SJCRH30 (cell line): ENCODE results near the gene KCNJ14. TPM values are rescaled to one million over a fixed set of nuclear protein-coding genes. Genes with fewer than 3 reads are reported as not detected.
A peak's percentile ranks its signal among the peaks of the same experiment; 100 is the strongest.

ENCODE experiments used
- DNase-seq, 2 experiments: peaks; one replicate each; pipeline ENCODE4 v3.0.0-alpha.2; 2015 to 2020
- H3K27ac ChIP-seq: fragments of 250-450 bp; sonication (Bioruptor Pico); 2 replicates; pipeline ENCODE4 v1.5.1; 2020; ENCODE audit warnings: mild to moderate bottlenecking, moderate library complexity
- H3K27me3 ChIP-seq: fragments of 250-450 bp; sonication (Bioruptor Pico); 2 replicates; pipeline ENCODE4 v1.5.1; 2020; ENCODE audit warnings: mild to moderate bottlenecking, moderate library complexity
- H3K36me3 ChIP-seq: fragments of 250-450 bp; sonication (Bioruptor Pico); 2 replicates; pipeline ENCODE4 v1.5.1; 2020; ENCODE audit warnings: mild to moderate bottlenecking, moderate library complexity
- H3K4me1 ChIP-seq: fragments of 250-450 bp; sonication (Bioruptor Pico); 2 replicates; pipeline ENCODE4 v1.5.1; 2020; ENCODE audit warnings: mild to moderate bottlenecking, moderate library complexity
- H3K4me3 ChIP-seq: fragments of 250-450 bp; sonication (Bioruptor Pico); 2 replicates; pipeline ENCODE4 v1.5.1; 2020; ENCODE audit warnings: mild to moderate bottlenecking, moderate library complexity
- H3K9me3 ChIP-seq: fragments of 250-450 bp; sonication (Bioruptor Pico); replicated peaks from 2 replicates; pipeline ENCODE4 v1.5.1; 2020; ENCODE audit warnings: mild to moderate bottlenecking, moderate library complexity
- total RNA-seq: library from RNA; depleted of rRNA; stranded (reverse); fragments of >200 nt; shearing (Covaris generic); gene quantifications from 2 replicates; pipeline ENCODE4 v1.2.3, GENCODE V29; 2014

KCNJ14 gene
- total RNA-seq, 1 experiment from 2014 or later = 0.57 TPM

DNA sequence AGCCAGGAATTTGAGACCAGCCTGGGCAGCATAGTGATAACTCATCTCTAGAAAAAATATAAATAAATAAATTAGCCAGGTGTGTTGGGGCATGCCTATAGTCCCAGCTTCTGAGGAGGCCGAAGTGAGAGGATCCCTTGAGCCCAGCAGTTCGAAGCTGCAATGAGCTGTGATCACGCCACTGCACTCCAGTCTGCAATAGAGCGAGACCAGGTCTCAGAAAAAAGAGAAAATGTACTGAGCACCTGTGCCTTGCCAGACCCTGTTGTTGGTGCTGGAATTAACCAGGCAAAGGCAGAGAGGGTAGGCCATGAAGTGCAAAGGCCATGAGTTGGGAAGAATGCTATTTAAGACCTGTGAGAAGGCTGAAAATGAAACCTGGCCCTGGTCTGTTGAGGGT, 16.5 kb downstream of the KCNJ14 start:
- Histone ChIP-seq H3K4me1 (no peaks in the 10 kb centered on the region), H3K4me3 (no peak overlapping the region), H3K27ac (no peak overlapping the region), H3K27me3 (no peaks in the 10 kb centered on the region), H3K9me3 (no peaks in the 10 kb centered on the region), H3K36me3 (peaks cover 45% of the 10 kb centered on the region)
- no peak for DNase-seq

- no peaks in the 10 kb centered on the region for H3K9me3 ChIP-seq
- H3K4me3 ChIP-seq = no peak overlapping the region
- H3K27ac ChIP-seq = no peak overlapping the region
- H3K36me3 ChIP-seq = peaks cover 61% of the 10 kb centered on the region
- DNase-seq = no peak
- H3K27me3 ChIP-seq = no peaks in the 10 kb centered on the region
- H3K4me1 ChIP-seq = no peaks in the 10 kb centered on the region
These were observed 18.0 kb downstream of the KCNJ14 start for GRCh38 chr19:48473161-48473966.

- Histone ChIP-seq H3K4me3 (no peak overlapping the region), H3K27ac (no peak overlapping the region), H3K36me3 (peaks cover 63% of the 10 kb centered on the region), H3K9me3 (no peaks in the 10 kb centered on the region), H3K4me1 (no peaks in the 10 kb centered on the region), H3K27me3 (no peaks in the 10 kb centered on the region)
- DNase-seq = no peak
These were observed 18.8 kb downstream of the KCNJ14 start for GRCh38 chr19:48474084-48474592.

DNA sequence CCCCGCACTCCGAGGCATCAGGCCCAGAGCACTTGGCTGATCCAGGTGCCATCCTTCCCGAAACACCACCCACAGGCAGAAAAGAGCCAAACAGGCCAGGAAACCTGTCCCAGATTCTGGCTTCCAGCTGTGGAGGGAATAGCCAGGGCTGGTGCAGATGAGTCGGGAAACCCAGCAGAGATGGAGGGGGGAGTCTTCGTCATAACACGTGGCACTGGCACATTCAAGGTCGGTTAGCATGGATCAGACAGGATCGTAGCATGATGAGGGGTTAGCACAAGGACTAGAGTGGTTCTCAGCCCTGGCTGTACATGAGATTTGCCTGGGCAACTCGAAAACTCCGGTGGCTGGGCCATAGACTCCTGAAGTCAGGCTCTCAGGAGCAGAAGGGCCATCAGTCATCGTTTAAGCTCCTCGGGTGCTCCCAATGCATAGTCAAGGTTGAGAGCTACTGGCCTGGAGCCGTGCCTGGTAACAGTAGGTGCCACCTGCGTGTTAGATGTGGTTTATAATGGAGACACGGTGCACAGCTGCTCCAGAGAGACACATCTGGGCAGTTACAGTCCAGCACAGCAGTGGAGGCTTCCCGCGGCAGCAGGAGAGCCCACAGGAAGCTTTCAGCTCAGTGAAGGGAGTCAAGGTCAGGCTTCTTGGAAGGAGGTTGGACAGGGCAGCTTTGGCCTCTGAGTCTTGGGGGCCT, 20.1 kb downstream of the KCNJ14 start:
- DNase-seq = no peak
- H3K4me1 ChIP-seq = no peaks in the 10 kb centered on the region
- no peak overlapping the region for H3K4me3 ChIP-seq
- H3K27me3 ChIP-seq = no peaks in the 10 kb centered on the region
- peaks cover 68% of the 10 kb centered on the region for H3K36me3 ChIP-seq
- no peaks in the 10 kb centered on the region for H3K9me3 ChIP-seq
- H3K27ac ChIP-seq = no peak overlapping the region

- Histone ChIP-seq H3K27me3 (no peaks in the 10 kb centered on the region), H3K36me3 (peaks cover 66% of the 10 kb centered on the region), H3K27ac (no peak overlapping the region), H3K4me1 (no peaks in the 10 kb centered on the region), H3K9me3 (no peaks in the 10 kb centered on the region), H3K4me3 (no peak overlapping the region)
- no peak for DNase-seq
These were observed 20.8 kb downstream of the KCNJ14 start for GRCh38 chr19:48476176-48476575.

GRCh38 chr19:48477067-48477685, 21.8 kb downstream of the KCNJ14 start:
- Histone ChIP-seq H3K36me3 (peaks cover 59% of the 10 kb centered on the region), H3K4me3 (no peak overlapping the region), H3K9me3 (no peaks in the 10 kb centered on the region), H3K4me1 (peaks cover 9% of the 10 kb centered on the region), H3K27ac (no peak overlapping the region), H3K27me3 (no peaks in the 10 kb centered on the region)
- DNase-seq = no peak

- no peak for DNase-seq
- H3K9me3 ChIP-seq = no peaks in the 10 kb centered on the region
- no peak overlapping the region for H3K27ac ChIP-seq
- H3K36me3 ChIP-seq = peaks cover 59% of the 10 kb centered on the region
- peaks cover 11% of the 10 kb centered on the region for H3K4me1 ChIP-seq
- H3K27me3 ChIP-seq = no peaks in the 10 kb centered on the region
- H3K4me3 ChIP-seq = no peak overlapping the region
These were observed 22.4 kb downstream of the KCNJ14 start for GRCh38 chr19:48477698-48478338.

DNA sequence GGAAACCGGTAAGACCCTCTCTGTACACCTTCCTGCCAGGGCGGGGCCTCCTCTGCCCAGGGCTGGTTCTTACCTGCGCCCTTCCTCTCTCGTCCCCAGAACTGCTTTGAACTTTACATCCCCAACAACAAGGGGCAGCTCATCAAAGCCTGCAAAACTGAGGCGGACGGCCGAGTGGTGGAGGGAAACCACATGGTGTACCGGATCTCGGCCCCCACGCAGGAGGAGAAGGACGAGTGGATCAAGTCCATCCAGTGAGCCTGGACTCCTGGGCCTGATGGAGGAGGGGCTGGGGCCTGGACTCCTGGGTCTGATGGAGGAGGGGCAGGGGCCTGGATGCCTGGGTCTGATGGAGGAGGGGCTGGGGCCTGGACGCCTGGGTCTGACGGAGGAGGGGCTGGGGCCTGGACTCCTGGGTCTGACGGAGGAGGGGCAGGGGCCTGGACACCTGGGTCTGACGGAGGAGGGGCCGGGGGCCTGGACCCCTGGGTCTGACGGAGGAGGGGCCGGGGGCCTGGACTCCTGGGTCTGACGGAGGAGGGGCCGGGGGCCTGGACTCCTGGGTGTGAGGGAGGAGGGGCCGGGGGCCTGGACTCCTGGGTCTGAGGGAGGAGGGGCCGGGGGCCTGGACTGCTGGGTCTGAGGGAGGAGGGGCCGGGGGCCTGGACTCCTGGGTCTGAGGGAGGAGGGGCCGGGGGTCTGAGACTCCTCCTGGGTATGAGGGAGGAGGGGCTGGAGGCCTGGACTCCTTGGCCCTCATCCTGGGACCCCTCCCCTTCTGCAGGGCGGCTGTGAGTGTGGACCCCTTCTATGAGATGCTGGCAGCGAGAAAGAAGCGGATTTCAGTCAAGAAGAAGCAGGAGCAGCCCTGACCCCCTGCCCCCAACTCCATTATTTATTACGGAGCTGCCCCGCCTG, 23.2 kb downstream of the KCNJ14 start:
- Histone ChIP-seq H3K27me3 (no peaks in the 10 kb centered on the region), H3K9me3 (no peaks in the 10 kb centered on the region), H3K4me3 (no peak overlapping the region), H3K27ac (no peak overlapping the region), H3K4me1 (peaks cover 11% of the 10 kb centered on the region), H3K36me3 (peaks cover 53% of the 10 kb centered on the region)
- no peak for DNase-seq

GRCh38 chr19:48479686-48480085, 24.3 kb downstream of the KCNJ14 start:
- DNase-seq = no peak
- Histone ChIP-seq H3K4me3 (no peak overlapping the region), H3K27me3 (no peaks in the 10 kb centered on the region), H3K4me1 (peaks cover 11% of the 10 kb centered on the region), H3K27ac (no peak overlapping the region), H3K9me3 (no peaks in the 10 kb centered on the region), H3K36me3 (peaks cover 44% of the 10 kb centered on the region)

DNA sequence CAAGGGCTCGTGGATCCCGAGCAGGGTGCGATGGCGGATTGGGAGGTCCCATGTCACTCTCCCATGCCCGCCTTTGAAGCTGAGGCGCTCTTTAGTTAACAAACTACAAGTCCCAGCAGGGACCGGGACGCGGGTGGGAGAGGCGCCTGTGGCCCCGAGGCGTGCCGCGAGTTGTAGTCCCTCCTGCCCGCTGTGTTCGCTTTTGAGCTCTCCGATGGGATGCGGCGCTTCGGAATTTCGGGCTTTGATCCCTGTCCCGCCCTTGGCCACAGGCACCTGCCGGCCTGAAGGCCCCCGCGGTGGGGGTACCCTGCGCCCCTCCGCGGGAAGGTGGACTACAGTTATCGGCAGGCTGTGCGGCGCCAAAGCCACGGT, 24.8 kb downstream of the KCNJ14 start:
- Histone ChIP-seq H3K4me1 (peaks cover 14% of the 10 kb centered on the region), H3K36me3 (peaks cover 39% of the 10 kb centered on the region), H3K27me3 (no peaks in the 10 kb centered on the region), H3K4me3 (no peak overlapping the region), H3K27ac (no peak overlapping the region), H3K9me3 (no peaks in the 10 kb centered on the region)
- no peak for DNase-seq

DNA sequence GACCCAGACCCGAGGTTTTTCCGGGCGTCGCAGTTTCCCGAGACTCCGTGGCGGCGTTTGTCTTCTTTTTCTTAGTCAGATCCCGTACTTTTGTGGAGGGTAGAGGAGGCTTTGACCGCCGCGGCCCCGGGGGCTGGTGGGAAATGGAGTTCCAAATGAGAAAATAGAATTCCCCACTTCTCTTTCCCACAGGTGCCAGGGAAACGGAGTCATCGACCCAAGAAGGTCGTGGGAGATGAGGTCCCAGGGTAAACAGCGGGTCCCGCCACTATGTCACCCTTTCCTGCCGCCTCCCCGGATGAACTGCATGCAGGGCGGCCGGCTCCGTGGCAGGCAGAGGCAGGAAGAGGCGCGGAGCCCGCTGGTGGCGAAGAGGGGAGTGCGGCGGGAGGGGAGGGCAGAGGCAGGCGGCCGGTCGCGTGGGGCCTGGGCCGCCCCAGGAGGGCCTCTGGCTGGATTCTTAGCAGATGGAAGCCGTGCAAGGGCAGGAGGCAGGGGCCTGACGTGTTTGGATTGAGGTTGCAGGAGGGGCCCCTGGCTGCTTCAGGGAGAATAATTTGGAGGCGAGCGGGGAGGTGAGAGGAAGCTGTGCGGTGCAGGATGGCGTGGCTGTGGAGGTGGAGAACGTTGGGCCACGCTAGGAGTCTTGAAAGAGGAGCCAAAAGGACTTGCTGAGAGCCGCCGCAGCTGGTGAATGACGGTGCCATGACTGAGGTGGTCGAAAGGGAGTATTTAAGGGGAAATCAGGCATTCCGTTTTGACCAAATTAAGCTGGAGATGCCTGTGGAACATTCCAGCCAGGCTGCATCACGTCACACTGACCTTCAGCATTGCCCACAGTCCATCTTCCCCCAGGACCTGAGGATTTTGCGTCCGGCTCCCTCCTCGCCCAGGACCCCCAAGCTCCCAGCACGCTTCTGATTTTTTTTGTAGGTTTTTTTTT, 25.5 kb downstream of the KCNJ14 start:
- no peak overlapping the region for H3K4me3 ChIP-seq
- H3K4me1 ChIP-seq = peaks cover 14% of the 10 kb centered on the region

GRCh38 chr19:48481846-48482639, 26.7 kb downstream of the KCNJ14 start:
- H3K9me3 ChIP-seq = no peaks in the 10 kb centered on the region
- H3K4me3 ChIP-seq = no peak overlapping the region
- 0 out of 2 replicates have a peak, but pooled peaks cover 5% of the 10 kb centered on the region for H3K27me3 ChIP-seq
- peaks cover 14% of the 10 kb centered on the region for H3K4me1 ChIP-seq
- peaks cover 20% of the 10 kb centered on the region for H3K36me3 ChIP-seq
- H3K27ac ChIP-seq = no peak overlapping the region
- peak; percentile 62 to 74 for DNase-seq

More for the DNA sequence above, 25.5 kb downstream of the KCNJ14 start:
- no peak for DNase-seq
- Histone ChIP-seq H3K9me3 (no peaks in the 10 kb centered on the region), H3K27me3 (no peaks in the 10 kb centered on the region), H3K27ac (no peak overlapping the region), H3K36me3 (peaks cover 32% of the 10 kb centered on the region)
